Measurements from ENCODE around the gene NOTCH1.

- TF ChIP-seq CTCF (conservative IDR thresholded peaks at IDR 0.05; ENCODE audit: low read depth, low read length) (0 out of 2 replicates have a peak, but pooled peaks have one; percentile 10), MAZ (IDR thresholded peaks at IDR 0.05; ENCODE audit: borderline replicate concordance, low read depth, low read length) (no peak), POLR2A (IDR thresholded peaks at IDR 0.05; ENCODE audit: low read depth, low read length) (no peak), CEBPB (IDR thresholded peaks at IDR 0.05; ENCODE audit: low read depth, low read length) (no peak), RAD21 (IDR thresholded peaks at IDR 0.05; ENCODE audit: low read length) (no peak), USF2 (IDR thresholded peaks at IDR 0.05; ENCODE audit: low read depth, low read length) (no peak), BHLHE40 (IDR thresholded peaks at IDR 0.05; ENCODE audit: low read depth, low read length) (no peak), MAFK (IDR thresholded peaks at IDR 0.05; ENCODE audit: low read depth, low read length) (no peak), RCOR1 (IDR thresholded peaks at IDR 0.05; ENCODE audit: insufficient replicate concordance, low read length) (no peak)
These were observed 220 bp downstream of the NOTCH1 start for GRCh38 chr9:136545692-136545964.

Data from IMR-90 (cell line).